SK-N-SH treated with all-trans-retinoic acid at 6 μM for 48 hours (cell line): ENCODE results near the gene PHLDB1.

Experiments used
- ATAC-seq: fragments of 200-7000 bp; cut with Tn5 transposase; 3 replicates; pipeline ENCODE4 v1.9.1; 2020; ENCODE audit warnings: mild to moderate bottlenecking, moderate library complexity
- ARNTL ChIP-seq: fragments of 450-650 bp; formaldehyde crosslinking; IDR thresholded peaks from 2 replicates; pipeline ENCODE4 v1.5.0; 2020; ENCODE audit warnings: low read depth, mild to moderate bottlenecking, moderate library complexity, borderline replicate concordance
- BACH2 ChIP-seq: fragments of 250-450 bp; sonication (Bioruptor Pico); IDR thresholded peaks from 2 replicates; pipeline ENCODE4 v1.9.0; 2021; ENCODE audit warnings: mild to moderate bottlenecking, borderline replicate concordance
- CREB5 ChIP-seq: fragments of 250-450 bp; sonication (Bioruptor Pico); IDR thresholded peaks from 2 replicates; pipeline ENCODE4 v1.5.1; 2020; ENCODE audit warnings: low read depth, mild to moderate bottlenecking, moderate library complexity
- CSDC2 ChIP-seq: fragments of 250-450 bp; sonication (Bioruptor Pico); IDR thresholded peaks from 2 replicates; pipeline ENCODE4 v1.5.0; 2020; ENCODE audit warnings: mild to moderate bottlenecking, moderate library complexity
- CSRNP3 ChIP-seq: fragments of 250-450 bp; sonication (Bioruptor Pico); IDR thresholded peaks from 2 replicates; pipeline ENCODE4 v1.5.1; 2021; ENCODE audit warnings: mild to moderate bottlenecking, moderate library complexity
- ESRRG ChIP-seq: fragments of 250-450 bp; sonication (Bioruptor Pico); IDR thresholded peaks from 2 replicates; pipeline ENCODE4 v1.6.1; 2021; ENCODE audit warnings: mild to moderate bottlenecking
- GLIS3 ChIP-seq: fragments of 250-450 bp; sonication (Bioruptor Pico); IDR thresholded peaks from 2 replicates; pipeline ENCODE4 v1.5.0; 2020; ENCODE audit warnings: mild to moderate bottlenecking, moderate library complexity
- ISL1 ChIP-seq: fragments of 250-450 bp; sonication (Bioruptor Pico); IDR thresholded peaks from 2 replicates; pipeline ENCODE4 v2.1.2; 2022; ENCODE audit warnings: mild to moderate bottlenecking, moderate library complexity
- OSR1 ChIP-seq: fragments of 250-450 bp; sonication (Bioruptor Pico); IDR thresholded peaks from 2 replicates; pipeline ENCODE4 v1.8.0; 2022; ENCODE audit warnings: moderate library complexity, mild to moderate bottlenecking, inconsistent platforms
- PATZ1 ChIP-seq: fragments of 250-450 bp; sonication (Bioruptor Pico); IDR thresholded peaks from 2 replicates; pipeline ENCODE4 v1.8.0; 2020; ENCODE audit warnings: mild to moderate bottlenecking, moderate library complexity, borderline replicate concordance
- POU6F1 ChIP-seq: fragments of 250-450 bp; sonication (Bioruptor Pico); IDR thresholded peaks from 2 replicates; pipeline ENCODE4 v1.8.0; 2021; ENCODE audit warnings: low read depth, mild to moderate bottlenecking, moderate library complexity, borderline replicate concordance
- PPARA ChIP-seq: fragments of 250-450 bp; sonication (Bioruptor Pico); IDR thresholded peaks from 2 replicates; pipeline ENCODE4 v1.5.0; 2020; ENCODE audit warnings: mild to moderate bottlenecking, borderline replicate concordance
- RARB ChIP-seq: fragments of 250-450 bp; sonication (Bioruptor Pico); IDR thresholded peaks from 2 replicates; pipeline ENCODE4 v1.8.0; 2021; ENCODE audit warnings: mild to moderate bottlenecking, moderate library complexity
- SNAI2 ChIP-seq: fragments of 250-450 bp; sonication (Bioruptor Pico); IDR thresholded peaks from 2 replicates; pipeline ENCODE4 v1.5.0; 2020; ENCODE audit warnings: mild to moderate bottlenecking, moderate library complexity
- TCF4 ChIP-seq: fragments of 250-450 bp; sonication (Bioruptor Pico); IDR thresholded peaks from 2 replicates; pipeline ENCODE4 v1.8.0; 2021; ENCODE audit warnings: mild to moderate bottlenecking, moderate library complexity, borderline replicate concordance
- TOX ChIP-seq: fragments of 250-450 bp; sonication (Bioruptor Pico); IDR thresholded peaks from 2 replicates; pipeline ENCODE4 v1.8.0; 2021; ENCODE audit warnings: mild to moderate bottlenecking, moderate library complexity, borderline replicate concordance
- TSHZ2 ChIP-seq: fragments of 250-450 bp; sonication (Bioruptor Pico); IDR thresholded peaks from 2 replicates; pipeline ENCODE4 v1.5.0; 2020; ENCODE audit warnings: mild to moderate bottlenecking, moderate library complexity
- ZC3H10 ChIP-seq: fragments of 250-450 bp; sonication (Bioruptor Pico); IDR thresholded peaks from 2 replicates; pipeline ENCODE4 v1.5.1; 2021; ENCODE audit warnings: mild to moderate bottlenecking, moderate library complexity
- ZFP3 ChIP-seq: fragments of 250-450 bp; sonication (Bioruptor Pico); IDR thresholded peaks from 2 replicates; pipeline ENCODE4 v1.5.0; 2020; ENCODE audit warnings: mild to moderate bottlenecking, moderate library complexity
- ZFP30 ChIP-seq: fragments of 450-650 bp; formaldehyde crosslinking; IDR thresholded peaks from 2 replicates; pipeline ENCODE4 v1.5.0; 2022; ENCODE audit warnings: mild to moderate bottlenecking, moderate library complexity
- ZNF70 ChIP-seq: fragments of 450-650 bp; formaldehyde crosslinking; IDR thresholded peaks from 2 replicates; pipeline ENCODE4 v1.5.0; 2020; ENCODE audit warnings: mild to moderate bottlenecking, moderate library complexity

The PHLDB1 gene

GRCh38 chr11:118636569-118637290, 29.3 kb downstream of the PHLDB1 start:
- TF ChIP-seq PPARA (no peak), SNAI2 (CRISPR knock-in tag) (no peak), ESRRG (CRISPR knock-in tag) (no peak), CSDC2 (CRISPR knock-in tag) (no peak), PATZ1 (CRISPR knock-in tag) (no peak), TCF4 (CRISPR knock-in tag) (no peak), OSR1 (CRISPR knock-in tag) (no peak), ZFP3 (CRISPR knock-in tag) (no peak), GLIS3 (CRISPR knock-in tag) (no peak), CSRNP3 (no peak), ISL1 (CRISPR knock-in tag) (no peak)
- TF ChIP-seq, all 23 proteins: peak for 0
- no peak for ATAC-seq

GRCh38 chr11:118638726-118639125, 31.3 kb downstream of the PHLDB1 start:
- TF ChIP-seq OSR1 (CRISPR knock-in tag) (no peak), CSDC2 (CRISPR knock-in tag) (no peak), CREB5 (CRISPR knock-in tag) (no peak), TSHZ2 (CRISPR knock-in tag) (no peak), BACH2 (no peak), RARB (CRISPR knock-in tag) (no peak), CSRNP3 (no peak), ARNTL (CRISPR knock-in tag) (no peak), TCF4 (CRISPR knock-in tag) (no peak), ZFP3 (CRISPR knock-in tag) (no peak), POU6F1 (no peak), PATZ1 (CRISPR knock-in tag) (no peak), PPARA (no peak), ZFP30 (CRISPR knock-in tag) (no peak), ZC3H10 (CRISPR knock-in tag) (no peak), GLIS3 (CRISPR knock-in tag) (no peak), ESRRG (CRISPR knock-in tag) (no peak), TOX (CRISPR knock-in tag) (no peak), ISL1 (CRISPR knock-in tag) (no peak), ZNF70 (CRISPR knock-in tag) (no peak)

More at GRCh38 chr11:118638726-118639125, 31.3 kb downstream of the PHLDB1 start:
- ATAC-seq = no peak
